IMR-90 (cell line): Measurements from ENCODE around the gene TOMM6. TPM values are rescaled to one million over a fixed set of nuclear protein-coding genes. Genes with fewer than 3 reads are reported as not detected.
"Not testable (repeated sequence)": the region's sequence is repeated elsewhere in the genome, so short reads cannot be mapped to it uniquely, and the experiment has no call there.

ENCODE experiments used
- ATAC-seq: fragments of 200-7000 bp; cut with Tn5 transposase; 2 replicates; pipeline ENCODE4 v1.9.1; 2020; ENCODE audit warnings: low read depth, mild to moderate bottlenecking, moderate library complexity
- BruUV-seq: library from RNA; stranded (reverse); fragments of 400-500 nt; replicated peaks from 2 replicates; lab custom pipeline; 2021; lab: Mats Ljungman, UMichigan
- CTCF ChIA-PET: fragments of 300-600 bp; formaldehyde crosslinking; extraction: SDS; loops from one replicate; lab custom pipeline; 2021; ENCODE audit warnings: antibody characterized with exemption; lab: Yijun Ruan, JAX
- POLR2A ChIA-PET: fragments of 300-600 bp; sonication (Branson Sonifier 250); formaldehyde crosslinking; loops from one replicate; lab custom pipeline; 2022; ENCODE audit warnings: antibody characterized with exemption; ENCODE audit not compliant: unreplicated experiment; lab: Charles Lee
- DNase-seq: peaks from one replicate; pipeline ENCODE4 v3.0.0; 2013
- H2AFZ ChIP-seq: replicated peaks from 2 replicates; pipeline ENCODE3; 2013; ENCODE audit warnings: low read length, mild to moderate bottlenecking; ENCODE audit not compliant: poor library complexity
- H2AK5ac ChIP-seq: 2 replicates; pipeline ENCODE4 v1.6.1; 2013; ENCODE audit warnings: low read depth, low read length, inconsistent platforms
- H2AK9ac ChIP-seq: replicated peaks from 2 replicates; pipeline ENCODE3; 2013; ENCODE audit warnings: mild to moderate bottlenecking, low read depth, low read length, moderate library complexity; ENCODE audit not compliant: poor library complexity
- H2BK120ac ChIP-seq: 2 replicates; pipeline ENCODE4 v1.6.1; 2013; ENCODE audit warnings: low read depth, low read length, inconsistent platforms
- H2BK15ac ChIP-seq: 3 replicates; pipeline ENCODE4 v1.6.1; 2013; ENCODE audit warnings: low read depth, low read length, inconsistent platforms
- H2BK20ac ChIP-seq: 2 replicates; pipeline ENCODE4 v1.6.1; 2013; ENCODE audit warnings: low read depth, mild to moderate bottlenecking, inconsistent platforms, low read length, moderate library complexity
- H2BK5ac ChIP-seq: 2 replicates; pipeline ENCODE4 v1.6.1; 2013; ENCODE audit warnings: mild to moderate bottlenecking, low read depth, low read length, inconsistent platforms; ENCODE audit not compliant: poor library complexity, severe bottlenecking
- H3K14ac ChIP-seq: replicated peaks from 2 replicates; pipeline ENCODE4 v1.6.1; 2013; ENCODE audit warnings: low read depth, low read length, inconsistent platforms
- H3K18ac ChIP-seq: 2 replicates; pipeline ENCODE4 v1.6.1; 2013; ENCODE audit warnings: low read depth, low read length, control low read depth
- H3K23ac ChIP-seq: 2 replicates; pipeline ENCODE4 v1.6.1; 2013; ENCODE audit warnings: low read depth, low read length, inconsistent platforms
- H3K27ac ChIP-seq: 2 replicates; pipeline ENCODE4 v1.5.1; 2013; ENCODE audit warnings: mild to moderate bottlenecking, control low read depth, low read length; ENCODE audit not compliant: insufficient read depth
- H3K27me3 ChIP-seq: 2 replicates; pipeline ENCODE4 v1.6.1; 2013; ENCODE audit warnings: low read length; ENCODE audit not compliant: control insufficient read depth, insufficient read depth
- H3K36me3 ChIP-seq: 2 replicates; pipeline ENCODE4 v1.6.1; 2013; ENCODE audit warnings: low read length, mixed read lengths; ENCODE audit not compliant: control insufficient read depth, insufficient read depth
- H3K4ac ChIP-seq: 2 replicates; pipeline ENCODE4 v1.6.1; 2013; ENCODE audit warnings: low read depth, low read length, inconsistent platforms
- H3K4me1 ChIP-seq: 2 replicates; pipeline ENCODE4 v1.6.1; 2013; ENCODE audit warnings: low read length, mixed read lengths; ENCODE audit not compliant: control insufficient read depth, insufficient read depth
- H3K4me2 ChIP-seq: 2 replicates; pipeline ENCODE4 v1.6.1; 2013; ENCODE audit warnings: low read depth, mild to moderate bottlenecking, control low read depth, low read length, moderate library complexity
- H3K4me3 ChIP-seq: 2 replicates; pipeline ENCODE4 v1.5.1; 2013; ENCODE audit warnings: low read depth, mild to moderate bottlenecking, control low read depth, low read length, moderate library complexity; ENCODE audit not compliant: insufficient read depth
- H3K56ac ChIP-seq: 2 replicates; pipeline ENCODE4 v1.6.1; 2013; ENCODE audit warnings: low read length, inconsistent platforms; ENCODE audit not compliant: insufficient read depth; ENCODE audit errors: extremely low read depth
- H3K79me1 ChIP-seq, 2 experiments: 2 replicates each; pipeline ENCODE4 v1.6.1; 2013; ENCODE audit warnings: low read length in 2 of 2, inconsistent platforms in 1 of 2, low read depth in 1 of 2
- H3K9ac ChIP-seq: 2 replicates; pipeline ENCODE4 v1.6.1; 2013; ENCODE audit warnings: low read depth, low read length, control low read depth
- H3K9me1 ChIP-seq: 2 replicates; pipeline ENCODE4 v1.6.1; 2013; ENCODE audit warnings: low read length, inconsistent platforms; ENCODE audit not compliant: insufficient read depth
- H3K9me3 ChIP-seq: 2 replicates; pipeline ENCODE4 v1.6.1; 2013; ENCODE audit warnings: low read length; ENCODE audit not compliant: control insufficient read depth, insufficient read depth
- H4K20me1 ChIP-seq: 2 replicates; pipeline ENCODE4 v1.6.1; 2013; ENCODE audit warnings: low read length, inconsistent platforms; ENCODE audit not compliant: insufficient read depth
- H4K5ac ChIP-seq: 2 replicates; pipeline ENCODE4 v1.6.1; 2013; ENCODE audit warnings: mild to moderate bottlenecking, low read depth, low read length, control low read depth
- H4K8ac ChIP-seq, 2 experiments: 2 replicates each; pipeline ENCODE4 v1.6.1; 2013; ENCODE audit warnings: low read depth in 2 of 2, low read length in 2 of 2, control low read depth in 1 of 2, inconsistent platforms in 1 of 2
- H4K91ac ChIP-seq: 2 replicates; pipeline ENCODE4 v1.6.1; 2013; ENCODE audit warnings: low read depth, low read length, inconsistent platforms; ENCODE audit not compliant: insufficient read depth
- WGBS, 2 experiments: methylation state at CpG; one replicate each; pipeline versions ENCODE4 v1.1.5 to v1.1.7; 2013; ENCODE audit warnings: missing lambda C conversion rate in 2 of 2; ENCODE audit not compliant: insufficient read length in 1 of 2; ENCODE audit errors: extremely low coverage in 2 of 2; 5-methylcytosine and 5-hydroxymethylcytosine counted together
- dilution Hi-C: fragments of 300-500 bp; cut with HindIII; formaldehyde crosslinking; loops from one replicate; pipeline ENCODE4 v1.14.3; 2018; ENCODE audit warnings: low sequenced_read_pairs; ENCODE audit not compliant: unreplicated experiment
- in situ Hi-C: fragments of 300-500 bp; cut with MboI; formaldehyde crosslinking; loops from 3 replicates; pipeline ENCODE4 v1.14.3; 2019; ENCODE audit warnings: low sequenced_read_pairs, inconsistent platforms, mixed read lengths
- intact Hi-C: fragments of 100-400 bp; cut with micrococcal nuclease; formaldehyde crosslinking; loops from 2 replicates; pipeline ENCODE4 v1.10.0; 2022
- polyA plus RNA-seq, 3 experiments: library from polyadenylated mRNA; depleted of rRNA; stranded (reverse); fragments of >200 nt; gene quantifications; 2 replicates each; pipeline ENCODE4 v1.2.3, GENCODE V29; 2012; ENCODE audit warnings: low replicate concordance in 1 of 3
- total RNA-seq: library from RNA; depleted of rRNA; stranded (reverse); fragments of >200 nt; gene quantifications from 2 replicates; pipeline ENCODE4 v1.2.3, GENCODE V29; 2012

TOMM6 gene
- total and polyA plus RNA-seq, 2 of the 4 experiments (the other 2 are of a cell fraction): 128 to 227 TPM

GRCh38 chr6:41811946-41812345, 24.5 kb downstream of the TOMM6 start:
- H3K4me3 ChIP-seq, H3K79me1 ChIP-seq, H4K20me1 ChIP-seq, CTCF ChIA-PET, H3K14ac ChIP-seq, H2BK5ac ChIP-seq, H3K36me3 ChIP-seq, H3K23ac ChIP-seq, ATAC-seq, H4K5ac ChIP-seq, H3K4me2 ChIP-seq, H3K9me3 ChIP-seq, H3K9me1 ChIP-seq, in situ Hi-C loops, H3K9ac ChIP-seq, DNase-seq, H3K4me1 ChIP-seq, H2AK9ac ChIP-seq, dilution Hi-C loops, BruUV-seq, H2AK5ac ChIP-seq, H4K8ac ChIP-seq, H2BK20ac ChIP-seq, H2BK120ac ChIP-seq, H3K56ac ChIP-seq, H3K18ac ChIP-seq, H3K4ac ChIP-seq, H4K91ac ChIP-seq, H3K27me3 ChIP-seq, H2AFZ ChIP-seq, H2BK15ac ChIP-seq, POLR2A ChIA-PET, H3K27ac ChIP-seq: not testable (repeated sequence)
- intact Hi-C loops: loop anchor here (2.0 kb wide), 1 partner anchor 67 kb away; no protein-coding TSS in a partner anchor
- 100% methylated on average over 1 of the region's 13 CpGs; no CpG with 5 or more reads in 1 of the 2 experiments for WGBS, 2 experiments
